ENCODE results near the gene PPP1R16B.
A peak's percentile ranks its signal among the peaks of the same experiment; 100 is the strongest.

The PPP1R16B gene

GRCh38 chr20:38866265-38867061 is 61.0 kb downstream of the PPP1R16B start:
- Mint-ChIP-seq H3K36me3 (ENCODE audit: insufficient read depth) (peaks cover 37% of the 10 kb centered on the region), H3K4me3 (no peak overlapping the region), H3K4me1 (peaks cover 73% of the 10 kb centered on the region)

DNA sequence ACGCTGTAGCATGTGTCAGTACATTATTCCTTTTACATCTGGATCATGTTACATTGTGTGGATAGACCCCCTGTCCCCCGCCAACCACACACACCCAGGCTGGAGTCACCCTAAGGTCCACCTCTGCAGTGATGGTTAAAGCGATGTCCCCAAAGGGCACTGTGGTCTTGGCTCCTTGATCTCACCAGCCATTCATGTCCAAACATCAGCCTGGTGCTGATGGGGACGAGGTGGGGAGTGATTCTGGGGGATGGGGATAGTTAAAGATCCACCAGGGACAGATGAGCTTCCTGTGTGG is 61.5 kb downstream of the PPP1R16B start:
- no peaks in the 10 kb centered on the region for H3K27me3 Mint-ChIP-seq
- no peak for ATAC-seq (replicated peaks; ENCODE audit: extremely low read depth, poor library complexity, severe bottlenecking)
- H3K4me1 Mint-ChIP-seq = peaks cover 71% of the 10 kb centered on the region
- DNase-seq (ENCODE audit: low spot score in 2 of 2) = no peak
- H3K9me3 Mint-ChIP-seq = no peaks in the 10 kb centered on the region
- no peak overlapping the region for H3K4me3 Mint-ChIP-seq
- H3K27ac Mint-ChIP-seq (ENCODE audit: low read depth) = no peak overlapping the region
- H3K36me3 Mint-ChIP-seq (ENCODE audit: insufficient read depth) = peaks cover 40% of the 10 kb centered on the region

More at GRCh38 chr20:38866265-38867061, 61.0 kb downstream of the PPP1R16B start:
- DNase-seq (ENCODE audit: low spot score in 2 of 2) = no peak
- ATAC-seq (replicated peaks; ENCODE audit: extremely low read depth, poor library complexity, severe bottlenecking) = no peak
- Mint-ChIP-seq H3K27ac (ENCODE audit: low read depth) (no peak overlapping the region), H3K27me3 (no peaks in the 10 kb centered on the region), H3K9me3 (no peaks in the 10 kb centered on the region)

DNA sequence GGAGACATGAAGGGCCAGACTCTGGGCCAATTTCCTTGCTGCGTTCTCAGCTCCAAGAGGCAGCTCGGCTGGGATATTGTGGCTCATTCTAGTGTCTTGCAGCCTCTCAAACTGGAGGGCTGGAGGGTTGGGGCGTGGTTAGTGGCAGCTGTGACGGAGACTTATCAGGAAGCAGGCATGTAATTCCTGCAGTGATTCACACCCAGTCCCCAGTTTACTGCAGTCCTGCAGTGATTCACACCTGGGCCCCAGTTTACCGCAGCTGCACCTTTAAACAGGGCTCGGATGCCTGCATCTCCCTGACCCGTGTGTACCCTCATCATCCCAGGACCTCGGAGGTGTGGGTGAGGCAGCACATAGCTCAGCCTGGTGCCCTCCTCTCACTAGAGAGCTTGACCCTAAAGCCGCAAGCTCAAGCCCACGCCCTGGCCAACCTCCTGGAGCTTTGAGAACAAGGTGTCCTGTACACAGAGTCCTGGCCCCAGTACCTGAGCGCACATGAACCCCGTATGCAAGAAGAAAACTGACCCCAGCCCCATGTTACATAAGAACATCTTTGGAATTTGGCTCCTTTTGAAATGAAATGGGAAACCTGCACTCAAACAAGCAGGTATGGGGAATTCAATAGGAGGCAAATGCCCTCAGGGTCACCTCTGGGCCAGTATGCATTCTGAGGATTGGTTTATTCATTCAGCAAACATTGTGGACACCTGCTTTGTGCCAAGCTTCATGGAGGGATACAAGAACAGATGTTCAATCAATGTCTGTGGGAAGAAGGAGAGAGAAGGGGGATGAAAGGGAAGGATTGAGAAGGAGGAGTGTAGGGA is 65.4 kb downstream of the PPP1R16B start:
- peak overlapping the region; percentile 100 for H3K27ac Mint-ChIP-seq (ENCODE audit: low read depth)
- DNase-seq (ENCODE audit: low spot score in 2 of 2) = no peak
- H3K4me1 Mint-ChIP-seq = peaks cover 85% of the 10 kb centered on the region

GRCh38 chr20:38871560-38871953 is 66.1 kb downstream of the PPP1R16B start:
- Mint-ChIP-seq H3K4me3 (peak overlapping the region; percentile 82), H3K27ac (ENCODE audit: low read depth) (peak overlapping the region; percentile 100), H3K9me3 (no peaks in the 10 kb centered on the region), H3K36me3 (ENCODE audit: insufficient read depth) (peaks cover 56% of the 10 kb centered on the region), H3K4me1 (peaks cover 89% of the 10 kb centered on the region), H3K27me3 (no peaks in the 10 kb centered on the region)
- DNase-seq (ENCODE audit: low spot score in 2 of 2) (no peak), ATAC-seq (replicated peaks; ENCODE audit: extremely low read depth, poor library complexity, severe bottlenecking) (no peak)

More for the DNA sequence above, 65.4 kb downstream of the PPP1R16B start:
- no peak for ATAC-seq (replicated peaks; ENCODE audit: extremely low read depth, poor library complexity, severe bottlenecking)
- peak overlapping the region; percentile 82 for H3K4me3 Mint-ChIP-seq
- H3K27me3 Mint-ChIP-seq = no peaks in the 10 kb centered on the region
- no peaks in the 10 kb centered on the region for H3K9me3 Mint-ChIP-seq
- H3K36me3 Mint-ChIP-seq (ENCODE audit: insufficient read depth) = peaks cover 54% of the 10 kb centered on the region

DNA sequence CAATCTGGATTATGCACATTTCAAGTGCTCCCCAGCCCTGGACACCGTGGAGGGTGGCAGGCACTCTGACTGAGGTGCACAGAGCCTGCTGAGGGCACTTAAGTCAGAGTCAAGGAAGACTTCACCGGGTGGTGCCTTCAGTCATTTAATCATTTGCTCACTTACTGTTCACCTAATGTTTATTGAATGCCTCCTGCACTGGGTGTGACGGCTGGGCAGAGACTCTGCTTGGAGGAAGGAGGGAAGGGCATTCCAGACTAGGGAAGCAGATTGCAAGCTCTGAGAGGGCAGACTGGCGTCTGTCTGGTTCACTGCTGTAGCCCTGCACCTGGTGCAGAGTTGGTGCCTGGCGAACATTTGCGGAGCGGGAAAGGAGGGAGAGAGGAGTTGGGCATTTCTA is 66.5 kb downstream of the PPP1R16B start:
- H3K4me3 Mint-ChIP-seq = peak overlapping the region; percentile 82
- H3K27ac Mint-ChIP-seq (ENCODE audit: low read depth) = peak overlapping the region; percentile 100
- no peaks in the 10 kb centered on the region for H3K9me3 Mint-ChIP-seq
- peaks cover 57% of the 10 kb centered on the region for H3K36me3 Mint-ChIP-seq (ENCODE audit: insufficient read depth)
- H3K4me1 Mint-ChIP-seq = peaks cover 88% of the 10 kb centered on the region
- no peak for ATAC-seq (replicated peaks; ENCODE audit: extremely low read depth, poor library complexity, severe bottlenecking)
- no peak for DNase-seq (ENCODE audit: low spot score in 2 of 2)
- H3K27me3 Mint-ChIP-seq = no peaks in the 10 kb centered on the region

- Mint-ChIP-seq H3K4me1 (peaks cover 90% of the 10 kb centered on the region), H3K36me3 (ENCODE audit: insufficient read depth) (peaks cover 60% of the 10 kb centered on the region), H3K27ac (ENCODE audit: low read depth) (peak overlapping the region; percentile 100), H3K4me3 (peak overlapping the region; percentile 82), H3K9me3 (no peaks in the 10 kb centered on the region), H3K27me3 (no peaks in the 10 kb centered on the region)
- no peak for ATAC-seq (replicated peaks; ENCODE audit: extremely low read depth, poor library complexity, severe bottlenecking)
- no peak for DNase-seq (ENCODE audit: low spot score in 2 of 2)
These were observed 67.1 kb downstream of the PPP1R16B start for GRCh38 chr20:38872491-38873049.

DNA sequence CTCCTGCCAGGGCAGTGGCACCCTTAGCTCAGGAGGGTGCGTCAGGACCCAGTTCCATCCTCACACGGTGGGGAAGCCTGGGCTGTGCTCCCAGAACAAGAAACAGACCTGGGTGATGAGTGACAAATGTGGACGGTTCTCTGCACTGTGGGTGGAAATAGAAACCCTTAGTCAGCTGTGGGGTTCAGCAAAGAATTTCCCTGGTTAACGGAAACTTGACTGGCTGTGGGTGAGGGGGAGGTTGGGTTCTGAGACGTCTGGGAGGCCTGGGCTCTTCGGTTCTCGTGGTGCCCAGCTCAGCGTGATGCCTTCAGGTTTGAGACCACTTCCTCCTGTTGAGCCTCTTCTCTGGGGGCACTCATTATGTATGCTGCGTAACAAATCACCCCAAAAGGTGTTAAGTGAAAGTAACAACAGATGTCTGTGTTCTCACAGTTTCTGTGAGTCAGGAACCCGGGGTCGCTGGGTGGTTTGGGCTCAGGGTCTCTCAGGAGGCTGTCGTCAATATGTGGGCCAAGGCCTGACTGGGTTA is 67.6 kb downstream of the PPP1R16B start:
- Mint-ChIP-seq H3K36me3 (ENCODE audit: insufficient read depth) (peaks cover 60% of the 10 kb centered on the region), H3K27ac (ENCODE audit: low read depth) (peak overlapping the region; percentile 100), H3K4me1 (peaks cover 90% of the 10 kb centered on the region), H3K27me3 (no peaks in the 10 kb centered on the region), H3K4me3 (peak overlapping the region; percentile 82), H3K9me3 (no peaks in the 10 kb centered on the region)
- ATAC-seq (replicated peaks; ENCODE audit: extremely low read depth, poor library complexity, severe bottlenecking) (peak; percentile 69), DNase-seq (ENCODE audit: low spot score in 2 of 2) (peak; percentile 58 to 87)

GRCh38 chr20:38874460-38875174 is 69.1 kb downstream of the PPP1R16B start:
- Mint-ChIP-seq H3K9me3 (no peaks in the 10 kb centered on the region), H3K4me3 (peak overlapping the region; percentile 82), H3K4me1 (peaks cover 93% of the 10 kb centered on the region), H3K36me3 (ENCODE audit: insufficient read depth) (peaks cover 57% of the 10 kb centered on the region), H3K27ac (ENCODE audit: low read depth) (peak overlapping the region; percentile 100), H3K27me3 (no peaks in the 10 kb centered on the region)
- DNase-seq (ENCODE audit: low spot score in 2 of 2) (peak in 1 of 2 donors; percentile 59), ATAC-seq (replicated peaks; ENCODE audit: extremely low read depth, poor library complexity, severe bottlenecking) (peak; percentile 52)

- H3K9me3 Mint-ChIP-seq = no peaks in the 10 kb centered on the region
- H3K4me3 Mint-ChIP-seq = peak overlapping the region; percentile 82
These were observed 69.9 kb downstream of the PPP1R16B start for GRCh38 chr20:38875175-38875993.

DNA sequence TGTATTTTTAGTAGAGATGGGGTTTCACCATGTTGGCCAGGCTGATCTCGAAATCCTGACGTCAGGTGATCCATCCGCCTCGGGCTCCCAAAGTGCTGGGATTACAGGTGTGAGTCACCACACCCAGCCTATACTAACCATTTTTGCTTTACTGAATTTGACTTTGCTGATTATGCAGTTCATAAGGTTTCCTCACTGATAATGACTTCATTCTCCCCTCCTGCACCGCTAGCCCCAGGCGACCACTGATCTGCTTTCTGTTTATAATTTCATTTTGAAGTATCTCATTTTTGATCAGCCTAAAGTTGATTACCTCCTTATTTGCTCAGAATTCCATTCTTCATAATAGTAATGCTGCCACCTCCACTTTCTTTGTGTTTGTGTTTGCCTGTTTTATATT is 72.0 kb downstream of the PPP1R16B start:
- DNase-seq (ENCODE audit: low spot score in 2 of 2) (no peak), ATAC-seq (replicated peaks; ENCODE audit: extremely low read depth, poor library complexity, severe bottlenecking) (no peak)
- peak overlapping the region; percentile 87 for H3K27ac Mint-ChIP-seq (ENCODE audit: low read depth)
- peaks cover 43% of the 10 kb centered on the region for H3K36me3 Mint-ChIP-seq (ENCODE audit: insufficient read depth)
- no peaks in the 10 kb centered on the region for H3K9me3 Mint-ChIP-seq
- H3K4me1 Mint-ChIP-seq = peaks cover 95% of the 10 kb centered on the region
- no peaks in the 10 kb centered on the region for H3K27me3 Mint-ChIP-seq
- H3K4me3 Mint-ChIP-seq = peak overlapping the region; percentile 18

More at GRCh38 chr20:38875175-38875993, 69.9 kb downstream of the PPP1R16B start:
- peaks cover 53% of the 10 kb centered on the region for H3K36me3 Mint-ChIP-seq (ENCODE audit: insufficient read depth)
- no peaks in the 10 kb centered on the region for H3K27me3 Mint-ChIP-seq
- H3K4me1 Mint-ChIP-seq = peaks cover 94% of the 10 kb centered on the region
- H3K27ac Mint-ChIP-seq (ENCODE audit: low read depth) = peak overlapping the region; percentile 100
- DNase-seq (ENCODE audit: low spot score in 2 of 2) = peak; percentile 65 to 89
- ATAC-seq (replicated peaks; ENCODE audit: extremely low read depth, poor library complexity, severe bottlenecking) = peak; percentile 62

GRCh38 chr20:38878866-38879265 is 73.4 kb downstream of the PPP1R16B start:
- no peak for DNase-seq (ENCODE audit: low spot score in 2 of 2)
- ATAC-seq (replicated peaks; ENCODE audit: extremely low read depth, poor library complexity, severe bottlenecking) = no peak
- no peaks in the 10 kb centered on the region for H3K9me3 Mint-ChIP-seq
- H3K4me3 Mint-ChIP-seq = peak overlapping the region; percentile 32
- H3K4me1 Mint-ChIP-seq = peaks cover 95% of the 10 kb centered on the region
- H3K27me3 Mint-ChIP-seq = no peaks in the 10 kb centered on the region
- H3K36me3 Mint-ChIP-seq (ENCODE audit: insufficient read depth) = peaks cover 37% of the 10 kb centered on the region
- H3K27ac Mint-ChIP-seq (ENCODE audit: low read depth) = peak overlapping the region; percentile 87
